Panc1 (cell line): ENCODE measurements around the gene GALNT16.

Experiments used
- CTCF ChIP-seq: fragments of 450-650 bp; IDR thresholded peaks from 2 replicates; pipeline ENCODE4 v1.5.1; 2017; ENCODE audit warnings: mild to moderate bottlenecking
- POLR2AphosphoS5 ChIP-seq: IDR thresholded peaks from 2 replicates; pipeline ENCODE4 v1.6.1; 2012; ENCODE audit warnings: mild to moderate bottlenecking, low read depth, low read length, moderate library complexity
- REST ChIP-seq, 2 experiments: IDR thresholded peaks; 2 replicates each; pipeline ENCODE4 v1.6.1; 2011 to 2012; ENCODE audit warnings: low read depth in 2 of 2, control low read depth in 1 of 2, low read length in 1 of 2, mild to moderate bottlenecking in 1 of 2, moderate library complexity in 1 of 2; ENCODE audit not compliant: insufficient read depth in 1 of 2
- SIN3A ChIP-seq: IDR thresholded peaks from 2 replicates; pipeline ENCODE4 v1.6.1; 2012; ENCODE audit warnings: low read depth, mild to moderate bottlenecking, low read length, moderate library complexity, borderline replicate concordance; ENCODE audit not compliant: insufficient read depth
- TCF7L2 ChIP-seq: IDR thresholded peaks from 2 replicates; pipeline ENCODE4 v1.6.1; 2011; ENCODE audit warnings: mild to moderate bottlenecking, low read depth, low read length, inconsistent platforms

- no peak for TF ChIP-seq CTCF
- TF ChIP-seq TCF7L2 = no peak
- TF ChIP-seq POLR2AphosphoS5 = no peak
- no peak for TF ChIP-seq REST (IDR thresholded peaks at IDR 0.05; ENCODE audit: insufficient read depth in 1 of 2, low read depth in 2 of 2, low read length in 1 of 2)
- no peak for TF ChIP-seq SIN3A
Measured at GRCh38 chr14:69326611-69327010, 66.7 kb downstream of the GALNT16 start.
